ENCODE data around the gene COL28A1.

COL28A1 gene

GRCh38 chr7:7426676-7427075 is 109.0 kb downstream of the COL28A1 start:
- TF ChIP-seq CTCF (IDR thresholded peaks at IDR 0.05; ENCODE audit: control insufficient read depth, extremely low read depth, insufficient read depth), result no peak
- no peak overlapping the region for H3K4me3 ChIP-seq (ENCODE audit: low read depth, low read length)
- no peak for DNase-seq (ENCODE audit: low read depth)

GRCh38 chr7:7425321-7425720 is 110.4 kb downstream of the COL28A1 start:
- no peak for DNase-seq (ENCODE audit: low read depth)
- no peak overlapping the region for H3K4me3 ChIP-seq (ENCODE audit: low read depth, low read length)
- no peak for TF ChIP-seq CTCF (IDR thresholded peaks at IDR 0.05; ENCODE audit: control insufficient read depth, extremely low read depth, insufficient read depth)

GRCh38 chr7:7424151-7424873 is 111.4 kb downstream of the COL28A1 start:
- peak; percentile 90 for TF ChIP-seq CTCF (IDR thresholded peaks at IDR 0.05; ENCODE audit: control insufficient read depth, extremely low read depth, insufficient read depth)
- H3K4me3 ChIP-seq (ENCODE audit: low read depth, low read length), result peak overlapping the region; percentile 30; the same call in 1 of the 2 replicates
- peak; percentile 34 for DNase-seq (ENCODE audit: low read depth)

- no peak for TF ChIP-seq CTCF (IDR thresholded peaks at IDR 0.05; ENCODE audit: control insufficient read depth, extremely low read depth, insufficient read depth)
- no peak for DNase-seq (ENCODE audit: low read depth)
- no peak overlapping the region for H3K4me3 ChIP-seq (ENCODE audit: low read depth, low read length)
Observed at GRCh38 chr7:7422641-7423040, 113.0 kb downstream of the COL28A1 start.

- no peak overlapping the region for H3K4me3 ChIP-seq (ENCODE audit: low read depth, low read length)
- no peak for TF ChIP-seq CTCF (IDR thresholded peaks at IDR 0.05; ENCODE audit: control insufficient read depth, extremely low read depth, insufficient read depth)
- DNase-seq (ENCODE audit: low read depth), result no peak
Observed at GRCh38 chr7:7421826-7422225, 113.8 kb downstream of the COL28A1 start.

GRCh38 chr7:7418997-7419396 is 116.7 kb downstream of the COL28A1 start:
- no peak for TF ChIP-seq CTCF (IDR thresholded peaks at IDR 0.05; ENCODE audit: control insufficient read depth, extremely low read depth, insufficient read depth)
- no peak for DNase-seq (ENCODE audit: low read depth)
- H3K4me3 ChIP-seq (ENCODE audit: low read depth, low read length), result no peak overlapping the region

GRCh38 chr7:7417851-7418250 is 117.8 kb downstream of the COL28A1 start:
- no peak for DNase-seq (ENCODE audit: low read depth)
- no peak overlapping the region for H3K4me3 ChIP-seq (ENCODE audit: low read depth, low read length)
- no peak for TF ChIP-seq CTCF (IDR thresholded peaks at IDR 0.05; ENCODE audit: control insufficient read depth, extremely low read depth, insufficient read depth)

All from LNCaP clone FGC (cell line).